ENCODE data around the gene CSNK2A1. TPM values are rescaled to one million over a fixed set of nuclear protein-coding genes. Genes with fewer than 3 reads are reported as not detected.

Gene CSNK2A1
- total and polyA plus RNA-seq, 5 donors from 2014 or later: 49.6 to 65.3 (median 52.7) TPM

DNA sequence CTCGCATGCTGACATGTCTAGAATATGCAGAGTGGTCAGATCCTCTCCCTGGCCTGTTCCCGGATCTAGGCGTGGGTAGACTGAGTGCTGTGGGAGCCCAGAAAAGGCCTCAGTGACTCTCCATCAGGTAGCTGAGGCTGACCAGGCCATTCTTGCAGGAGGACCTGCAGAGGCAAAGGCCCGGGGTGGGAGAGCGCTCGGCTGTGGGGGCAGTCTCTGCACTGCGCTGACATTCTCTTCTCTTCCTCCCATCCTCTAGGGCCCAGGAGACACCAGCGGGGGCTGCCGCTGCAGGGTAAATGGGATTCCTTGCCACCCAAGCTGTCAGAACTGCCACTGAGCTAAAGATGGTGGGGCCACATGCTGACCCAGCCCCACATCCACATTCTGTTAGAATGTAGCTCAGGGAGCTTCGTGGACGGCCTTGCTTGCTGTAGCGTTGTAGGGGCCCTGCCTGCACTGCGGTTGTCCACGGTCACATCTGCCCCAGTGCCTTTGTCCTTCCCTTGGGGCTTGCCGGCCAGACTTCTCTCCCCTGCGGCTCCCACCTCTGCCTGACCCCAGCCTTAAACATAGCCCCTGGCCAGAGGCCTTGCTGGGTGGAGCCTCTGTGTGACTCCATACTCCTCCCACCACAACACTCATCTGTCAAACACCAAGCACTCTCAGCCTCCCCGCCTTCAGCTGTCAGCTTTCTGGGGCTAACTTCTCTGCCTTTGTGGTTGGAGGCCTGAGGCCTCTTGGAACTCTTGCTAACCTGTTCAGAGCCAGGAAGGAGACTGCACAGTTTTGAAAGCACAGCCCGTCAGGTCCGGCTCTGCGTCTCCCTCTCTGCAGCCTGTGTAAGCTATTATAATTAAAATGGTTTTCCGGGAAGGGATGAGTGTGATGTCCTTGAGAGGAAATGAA, 113.2 kb downstream of the CSNK2A1 start:
- Mint-ChIP-seq H3K4me3 (no peak overlapping the region), H3K27me3 (no peaks in the 10 kb centered on the region), H3K36me3 (peaks cover 23% of the 10 kb centered on the region), H3K9me3 (no peaks in the 10 kb centered on the region), H3K4me1 (peaks cover 8 to 36% (median 24%) of the 10 kb centered on the region in 4 donors), H3K27ac (no peak overlapping the region)
- no peaks in the 10 kb centered on the region for H3K27me3 ChIP-seq (ENCODE audit: control insufficient read depth, insufficient read depth, low read length)
- DNase-seq (no peak), ATAC-seq (ENCODE audit: low read depth in 2 of 2) (no peak)
- no peaks in the 10 kb centered on the region for H3K9me3 ChIP-seq (ENCODE audit: control insufficient read depth in 2 of 2, low read length in 2 of 2)
- H3K4me3 ChIP-seq (ENCODE audit: low read depth, low read length): no peak overlapping the region
- no peak overlapping the region for H3K27ac ChIP-seq (ENCODE audit: insufficient read depth, low read length, poor library complexity, severe bottlenecking)
- H3K4me1 ChIP-seq (ENCODE audit: control insufficient read depth, insufficient read depth, low read length, poor library complexity, severe bottlenecking): peaks cover 25% of the 10 kb centered on the region
- peaks cover 36% of the 10 kb centered on the region for H3K36me3 ChIP-seq (ENCODE audit: control insufficient read depth, insufficient read depth, low read length)

DNA sequence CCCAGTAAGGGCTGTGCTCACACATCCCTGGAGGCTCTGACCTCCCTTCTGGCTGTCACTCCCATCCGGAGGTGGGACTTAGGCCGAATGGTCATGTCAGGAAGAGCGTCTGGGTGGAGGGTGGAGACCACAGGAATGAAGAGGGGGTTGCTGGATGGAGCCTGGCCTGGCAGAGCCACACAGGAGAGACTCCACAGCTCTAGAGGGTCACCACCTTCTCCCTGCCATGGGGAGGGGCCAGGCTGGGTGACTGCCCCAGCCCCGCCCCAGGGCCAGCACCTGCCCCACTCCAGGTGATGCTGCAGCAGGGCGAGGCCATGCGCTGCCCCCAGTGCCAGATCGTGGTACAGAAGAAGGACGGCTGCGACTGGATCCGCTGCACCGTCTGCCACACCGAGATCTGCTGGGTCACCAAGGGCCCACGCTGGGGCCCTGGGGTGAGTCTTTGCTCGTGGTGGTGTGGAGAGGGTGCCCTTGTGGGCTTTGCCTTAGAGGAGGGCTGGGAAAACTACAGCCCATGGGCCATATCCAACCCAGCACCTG, 114.9 kb downstream of the CSNK2A1 start:
- Mint-ChIP-seq H3K36me3 (peaks cover 32% of the 10 kb centered on the region), H3K27me3 (no peaks in the 10 kb centered on the region), H3K4me1 (peaks cover 8 to 20% (median 15%) of the 10 kb centered on the region in 4 donors), H3K9me3 (no peaks in the 10 kb centered on the region), H3K4me3 (no peak overlapping the region), H3K27ac (peak overlapping the region in 1 of 3 donors; percentile 86)
- DNase-seq (no peak), ATAC-seq (ENCODE audit: low read depth in 2 of 2) (no peak)
- Histone ChIP-seq H3K4me3 (ENCODE audit: low read depth, low read length) (no peak overlapping the region), H3K36me3 (ENCODE audit: control insufficient read depth, insufficient read depth, low read length) (peaks cover 41% of the 10 kb centered on the region), H3K27me3 (ENCODE audit: control insufficient read depth, insufficient read depth, low read length) (no peaks in the 10 kb centered on the region), H3K4me1 (ENCODE audit: control insufficient read depth, insufficient read depth, low read length, poor library complexity, severe bottlenecking) (peaks cover 11% of the 10 kb centered on the region), H3K27ac (ENCODE audit: insufficient read depth, low read length, poor library complexity, severe bottlenecking) (no peak overlapping the region), H3K9me3 (ENCODE audit: control insufficient read depth in 2 of 2, low read length in 2 of 2) (no peaks in the 10 kb centered on the region)

DNA sequence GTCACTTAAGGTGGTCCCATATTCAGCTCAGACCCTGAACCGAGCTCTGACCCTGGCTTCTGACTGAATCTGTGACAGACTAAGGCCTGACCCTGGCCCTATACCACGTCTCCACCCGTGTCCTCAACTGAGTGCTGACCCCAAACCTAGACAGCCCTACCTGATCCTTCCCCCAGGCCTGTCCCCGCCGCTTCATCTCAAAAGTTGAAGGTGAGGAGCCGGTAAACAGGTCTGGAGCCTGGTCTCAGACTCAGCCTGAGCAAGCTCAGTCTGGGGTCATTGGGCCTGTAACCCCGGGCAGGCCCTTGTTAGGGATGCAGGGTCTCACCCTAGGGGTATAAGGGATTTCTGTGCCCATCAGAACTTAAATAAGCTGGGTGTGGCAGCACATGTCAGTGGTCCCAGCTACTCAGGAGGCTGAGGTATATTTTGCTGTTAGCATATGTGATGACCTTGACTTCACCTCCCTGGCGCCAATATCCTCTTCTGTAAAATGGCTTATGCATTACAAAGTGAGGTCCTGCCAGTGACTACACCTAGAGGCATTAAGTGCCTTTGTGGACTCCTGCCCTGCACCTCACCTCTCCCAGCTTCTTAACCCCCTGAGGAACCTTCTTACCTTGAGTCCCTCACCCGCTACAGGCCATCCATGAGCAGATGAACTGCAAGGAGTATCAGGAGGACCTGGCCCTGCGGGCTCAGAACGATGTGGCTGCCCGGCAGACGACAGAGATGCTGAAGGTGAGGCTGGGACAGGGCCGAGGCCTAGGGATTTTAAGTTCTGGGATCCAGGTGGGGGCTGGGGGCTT, 115.5 kb downstream of the CSNK2A1 start:
- peaks cover 5% of the 10 kb centered on the region for H3K4me1 ChIP-seq (ENCODE audit: control insufficient read depth, insufficient read depth, low read length, poor library complexity, severe bottlenecking)
- no peaks in the 10 kb centered on the region for H3K27me3 ChIP-seq (ENCODE audit: control insufficient read depth, insufficient read depth, low read length)
- H3K27ac ChIP-seq (ENCODE audit: insufficient read depth, low read length, poor library complexity, severe bottlenecking): no peak overlapping the region
- Mint-ChIP-seq H3K4me3 (no peak overlapping the region), H3K36me3 (peaks cover 32% of the 10 kb centered on the region), H3K27ac (peak overlapping the region in 1 of 3 donors; percentile 86), H3K4me1 (peaks cover 1 to 13% (median 8%) of the 10 kb centered on the region in 4 donors), H3K9me3 (no peaks in the 10 kb centered on the region), H3K27me3 (no peaks in the 10 kb centered on the region)
- ATAC-seq (ENCODE audit: low read depth in 2 of 2) (no peak), DNase-seq (no peak)
- no peak overlapping the region for H3K4me3 ChIP-seq (ENCODE audit: low read depth, low read length)
- H3K36me3 ChIP-seq (ENCODE audit: control insufficient read depth, insufficient read depth, low read length): peaks cover 43% of the 10 kb centered on the region
- H3K9me3 ChIP-seq (ENCODE audit: control insufficient read depth in 2 of 2, low read length in 2 of 2): no peaks in the 10 kb centered on the region

- Histone ChIP-seq H3K9me3 (ENCODE audit: control insufficient read depth in 2 of 2, low read length in 2 of 2) (no peaks in the 10 kb centered on the region), H3K36me3 (ENCODE audit: control insufficient read depth, insufficient read depth, low read length) (peaks cover 48% of the 10 kb centered on the region), H3K27ac (ENCODE audit: insufficient read depth, low read length, poor library complexity, severe bottlenecking) (no peak overlapping the region), H3K27me3 (ENCODE audit: control insufficient read depth, insufficient read depth, low read length) (no peaks in the 10 kb centered on the region), H3K4me3 (ENCODE audit: low read depth, low read length) (no peak overlapping the region), H3K4me1 (ENCODE audit: control insufficient read depth, insufficient read depth, low read length, poor library complexity, severe bottlenecking) (no peaks in the 10 kb centered on the region)
- H3K4me3 Mint-ChIP-seq: no peak overlapping the region
- no peak overlapping the region for H3K27ac Mint-ChIP-seq
- H3K4me1 Mint-ChIP-seq: peaks cover 0 to 10% (median 6%) of the 10 kb centered on the region in 4 donors
- peaks cover 32% of the 10 kb centered on the region for H3K36me3 Mint-ChIP-seq
- no peaks in the 10 kb centered on the region for H3K27me3 Mint-ChIP-seq
- ATAC-seq (ENCODE audit: low read depth in 2 of 2) (no peak), DNase-seq (no peak)
- no peaks in the 10 kb centered on the region for H3K9me3 Mint-ChIP-seq
Observed at GRCh38 chr20:427401-427800, 116.2 kb downstream of the CSNK2A1 start.

DNA sequence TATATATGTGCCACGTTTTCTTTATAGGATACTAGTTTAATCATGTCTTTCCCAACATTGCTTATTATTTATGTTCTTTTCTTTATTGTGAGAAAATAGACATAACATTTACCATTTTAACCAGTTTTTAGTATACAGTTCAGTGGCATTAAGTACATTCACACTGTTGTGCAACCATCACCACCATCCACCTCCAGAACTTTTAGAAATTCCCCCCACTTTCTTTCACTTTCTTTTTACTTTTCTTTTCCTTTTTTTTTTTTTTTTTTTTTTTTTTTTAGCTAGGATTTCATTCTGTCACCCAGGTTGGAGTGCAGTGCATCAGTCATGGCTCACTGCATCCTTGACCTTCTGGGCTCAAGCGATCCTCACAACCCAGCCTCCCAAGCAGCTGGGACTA, 117.0 kb downstream of the CSNK2A1 start:
- Mint-ChIP-seq H3K27me3 (no peaks in the 10 kb centered on the region), H3K4me3 (no peak overlapping the region), H3K4me1 (peaks cover 0 to 9% (median 5%) of the 10 kb centered on the region in 4 donors), H3K36me3 (peaks cover 36% of the 10 kb centered on the region), H3K27ac (no peak overlapping the region), H3K9me3 (no peaks in the 10 kb centered on the region)
- Histone ChIP-seq H3K27me3 (ENCODE audit: control insufficient read depth, insufficient read depth, low read length) (no peaks in the 10 kb centered on the region), H3K4me1 (ENCODE audit: control insufficient read depth, insufficient read depth, low read length, poor library complexity, severe bottlenecking) (no peaks in the 10 kb centered on the region), H3K4me3 (ENCODE audit: low read depth, low read length) (no peak overlapping the region), H3K9me3 (ENCODE audit: control insufficient read depth in 2 of 2, low read length in 2 of 2) (no peaks in the 10 kb centered on the region), H3K36me3 (ENCODE audit: control insufficient read depth, insufficient read depth, low read length) (peaks cover 52% of the 10 kb centered on the region), H3K27ac (ENCODE audit: insufficient read depth, low read length, poor library complexity, severe bottlenecking) (no peak overlapping the region)
- DNase-seq (no peak), ATAC-seq (ENCODE audit: low read depth in 2 of 2) (no peak)

Other genes starting within 250 kb of the CSNK2A1 start
- 19.7 TPM for gene ZCCHC3, start 246.2 kb downstream of the CSNK2A1 start, total RNA-seq
- 10 to 100 TPM in 1 of 4 donors, 1 to 10 TPM in 3; 5.9 to 12.7 (median 7.9) TPM for gene ZCCHC3, start 246.2 kb downstream of the CSNK2A1 start, polyA plus RNA-seq
- 4.9 TPM for gene SOX12, start 218.2 kb downstream of the CSNK2A1 start, total RNA-seq
- under 1 TPM; 0.29 to 0.44 (median 0.38) TPM for gene SOX12, start 218.2 kb downstream of the CSNK2A1 start, polyA plus RNA-seq
- 1.5 TPM for gene NRSN2, start 196.7 kb downstream of the CSNK2A1 start, total RNA-seq
- 1 to 10 TPM in 2 of 4 donors, under 1 TPM in 1, not detected in 1; 0.52 to 1.5 (median 1.1) TPM for gene NRSN2, start 196.7 kb downstream of the CSNK2A1 start, polyA plus RNA-seq
- gene TRIB3, start 163.0 kb downstream of the CSNK2A1 start, total RNA-seq: 6.0 TPM
- gene TRIB3, start 163.0 kb downstream of the CSNK2A1 start, polyA plus RNA-seq: 10 to 100 TPM; 15.0 to 22.6 (median 19.6) TPM
- gene RBCK1, start 135.5 kb downstream of the CSNK2A1 start, total RNA-seq: 93.9 TPM
- 100 to 1,000 TPM in 1 of 4 donors, 10 to 100 TPM in 3; 87.5 to 115 (median 91.8) TPM for gene RBCK1, start 135.5 kb downstream of the CSNK2A1 start, polyA plus RNA-seq
- gene TBC1D20, start 81.3 kb downstream of the CSNK2A1 start, total RNA-seq: 30.2 TPM
- gene TBC1D20, start 81.3 kb downstream of the CSNK2A1 start, polyA plus RNA-seq: 10 to 100 TPM; 16.4 to 23.2 (median 18.2) TPM
- not detected for gene TCF15, start 66.5 kb upstream of the CSNK2A1 start, total RNA-seq
- not detected for gene TCF15, start 66.5 kb upstream of the CSNK2A1 start, polyA plus RNA-seq
- gene SRXN1, start 109.4 kb upstream of the CSNK2A1 start, total RNA-seq: 3.2 TPM
- 10 to 100 TPM in 3 of 4 donors, 1 to 10 TPM in 1; 7.5 to 15.1 (median 13.1) TPM for gene SRXN1, start 109.4 kb upstream of the CSNK2A1 start, polyA plus RNA-seq
- not detected for gene SCRT2, start 132.0 kb upstream of the CSNK2A1 start, total RNA-seq
- not detected for gene SCRT2, start 132.0 kb upstream of the CSNK2A1 start, polyA plus RNA-seq
- not detected for gene SLC52A3, start 224.7 kb upstream of the CSNK2A1 start, total RNA-seq
- not detected for gene SLC52A3, start 224.7 kb upstream of the CSNK2A1 start, polyA plus RNA-seq

Data from CD4-positive, CD25-positive, alpha-beta regulatory T cell (primary cell).